GM03348 (cell line): ENCODE measurements around the gene TLE3.

Experiments
- DNase-seq: peaks from one replicate; pipeline ENCODE4 v3.0.0; 2012; ENCODE audit warnings: low spot score

The TLE3 gene

DNA sequence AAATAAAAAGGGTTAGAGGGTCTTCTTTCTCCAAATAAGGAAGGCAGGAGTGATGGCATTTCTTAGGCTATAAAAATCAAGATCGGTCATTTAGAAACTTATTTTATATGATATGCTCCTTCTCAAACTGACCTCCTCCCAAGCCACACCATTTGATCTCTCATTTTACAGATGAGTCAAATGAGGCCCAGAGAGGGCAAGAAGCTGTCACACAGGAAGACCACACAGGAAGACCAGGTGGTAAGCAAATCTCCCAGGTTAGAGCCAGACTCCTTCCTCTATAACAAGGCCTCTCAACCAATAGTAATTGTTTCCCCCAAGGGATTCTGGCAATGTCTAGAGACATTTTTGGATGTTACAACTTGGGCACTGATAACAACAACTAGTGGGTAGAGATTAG is 13.8 kb downstream of the TLE3 start:
- DNase-seq, result no peak

DNA sequence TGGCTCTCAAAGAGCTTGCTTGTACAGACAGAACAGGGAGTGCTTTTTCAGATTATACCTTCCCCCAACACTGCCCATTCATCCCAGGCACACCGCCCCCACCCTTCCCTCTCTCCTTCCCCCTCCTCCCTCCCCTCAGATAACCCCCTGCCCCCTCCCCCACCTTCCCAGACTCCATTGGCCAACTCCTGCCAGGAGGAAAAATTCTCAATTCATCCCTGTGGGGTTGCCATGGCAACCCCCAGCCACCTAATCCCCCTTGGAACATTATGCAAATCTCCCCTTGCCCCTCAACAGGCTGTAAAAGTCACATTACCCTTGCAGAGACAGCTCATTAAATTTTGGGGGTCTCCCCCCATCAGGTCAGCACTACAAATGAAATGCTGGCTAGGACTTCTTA is 14.3 kb downstream of the TLE3 start:
- DNase-seq, result no peak

DNA sequence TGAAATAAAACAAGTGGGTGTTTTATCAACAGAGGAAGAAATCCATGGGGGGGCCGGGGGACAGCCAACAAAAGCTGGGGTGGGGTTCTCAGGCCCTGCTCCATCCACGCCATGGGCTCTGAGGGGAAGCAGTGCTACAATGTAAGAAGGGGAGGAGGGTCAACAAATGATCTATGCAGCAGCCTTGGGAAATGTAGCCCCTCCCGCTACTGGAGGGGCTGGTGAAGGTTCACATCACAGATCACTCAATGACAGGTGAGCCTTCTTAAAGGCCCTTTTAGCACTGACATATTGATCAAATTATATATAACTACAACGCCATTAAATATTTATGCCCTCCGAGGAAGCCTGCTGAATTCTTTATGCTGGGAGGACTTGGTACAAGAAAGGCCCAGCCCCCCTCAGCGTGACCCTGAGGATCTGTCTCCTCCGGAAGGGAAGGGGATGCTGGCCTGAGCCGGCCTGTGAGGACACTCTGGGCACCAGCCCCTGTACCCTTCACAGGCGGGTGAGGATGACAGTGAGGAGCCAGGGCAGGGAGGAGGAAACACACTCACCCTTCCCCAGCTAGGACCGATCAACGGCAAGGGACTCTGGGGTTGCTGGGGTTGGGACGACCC is 15.3 kb downstream of the TLE3 start:
- DNase-seq, result no peak

DNA sequence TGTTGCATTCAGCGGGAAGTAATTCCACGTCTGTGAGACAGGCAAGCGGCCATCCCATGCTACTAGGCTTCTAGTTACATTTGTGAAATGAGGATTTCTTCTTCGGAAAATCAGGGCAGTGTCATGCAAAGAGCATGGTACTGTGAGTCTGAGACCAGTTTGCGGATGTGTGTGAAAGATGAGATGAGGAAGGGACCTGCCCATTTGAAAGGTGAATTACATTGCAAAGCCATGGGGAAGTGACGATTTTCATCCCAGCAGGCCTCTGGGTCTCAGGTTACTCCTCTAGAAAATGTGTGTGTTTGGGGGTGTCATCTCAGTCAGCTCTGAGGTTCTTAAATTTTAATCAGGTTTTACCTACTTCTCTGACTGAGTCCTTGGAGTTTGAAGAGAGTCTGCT is 16.1 kb downstream of the TLE3 start:
- DNase-seq, result no peak

DNA sequence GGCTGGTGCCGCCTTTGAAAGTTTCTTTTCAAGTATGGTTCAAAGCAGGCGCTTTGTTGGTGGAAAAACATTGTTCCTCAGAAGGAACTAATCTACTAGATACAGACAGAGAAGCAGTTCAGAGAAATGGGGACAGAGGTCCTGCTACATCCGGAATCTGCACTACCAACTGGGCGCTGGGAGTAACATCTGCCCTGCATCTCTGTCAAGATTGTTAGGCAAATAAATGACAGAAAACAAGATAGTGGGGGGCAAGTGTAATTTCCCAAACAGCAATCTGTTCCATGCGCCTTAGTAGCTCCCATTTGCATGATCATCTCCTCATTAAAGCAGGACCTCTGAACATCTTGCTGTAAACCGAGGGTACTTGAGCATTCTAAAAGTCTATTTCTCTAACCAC is 17.4 kb downstream of the TLE3 start:
- DNase-seq, result no peak

DNA sequence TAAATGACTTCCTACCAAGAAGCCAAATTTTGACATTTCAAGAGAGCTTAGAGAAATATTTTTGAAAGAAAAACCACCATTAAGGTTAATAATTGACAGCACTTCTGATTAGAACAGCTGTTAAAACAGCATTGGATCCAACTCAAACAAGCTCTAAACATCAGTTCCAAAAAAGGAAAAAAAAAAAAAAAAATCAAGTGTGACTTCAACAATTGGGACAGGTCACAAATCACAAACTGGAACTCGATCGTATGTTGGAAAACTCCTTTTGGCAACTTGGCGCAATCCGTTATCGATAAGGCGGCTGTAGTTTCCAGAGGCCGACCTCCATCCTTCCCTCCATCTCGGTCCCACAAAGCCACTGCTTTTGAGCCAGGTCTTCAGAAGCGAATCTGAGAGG is 17.8 kb downstream of the TLE3 start:
- no peak for DNase-seq

DNA sequence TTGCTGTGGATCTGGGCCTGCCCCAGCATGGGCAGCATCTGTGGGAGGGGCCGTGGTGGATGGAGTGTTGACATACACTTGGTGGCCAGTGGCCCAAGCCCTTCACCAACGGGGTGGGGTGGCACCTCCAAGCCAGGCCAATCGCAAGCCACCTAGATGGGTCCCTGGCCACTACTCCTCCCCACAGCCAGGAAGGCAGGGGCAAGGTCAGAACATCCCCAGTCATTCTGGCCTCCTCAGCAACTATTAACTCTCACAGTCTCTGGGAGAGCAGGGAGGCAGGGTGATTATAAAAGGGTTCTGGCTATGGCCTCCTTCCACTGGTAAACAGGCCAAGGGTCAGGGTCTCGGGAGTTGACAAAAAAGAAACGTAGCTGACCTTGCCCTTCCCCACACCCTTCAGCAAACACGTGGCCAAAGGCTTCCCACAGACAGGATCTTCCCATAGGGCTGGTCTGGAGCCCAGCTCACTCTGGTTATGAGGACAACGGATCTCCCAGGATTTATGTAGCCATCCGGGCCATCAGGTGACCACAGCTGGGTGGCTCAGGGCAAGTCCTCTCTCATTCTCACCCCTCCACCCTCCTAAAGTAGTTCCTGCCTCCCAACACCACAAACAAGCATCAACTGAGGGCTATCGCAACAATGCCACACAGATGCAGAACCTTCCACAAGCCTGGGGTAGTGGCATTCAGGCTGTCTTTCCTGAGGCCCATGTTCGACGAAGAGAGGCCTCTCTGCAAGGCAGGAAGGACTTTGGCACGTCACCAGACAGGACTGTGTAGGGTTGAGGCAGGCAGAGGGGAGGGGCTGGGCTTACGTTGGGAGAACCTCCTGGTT is 18.9 kb downstream of the TLE3 start:
- DNase-seq, result no peak

DNA sequence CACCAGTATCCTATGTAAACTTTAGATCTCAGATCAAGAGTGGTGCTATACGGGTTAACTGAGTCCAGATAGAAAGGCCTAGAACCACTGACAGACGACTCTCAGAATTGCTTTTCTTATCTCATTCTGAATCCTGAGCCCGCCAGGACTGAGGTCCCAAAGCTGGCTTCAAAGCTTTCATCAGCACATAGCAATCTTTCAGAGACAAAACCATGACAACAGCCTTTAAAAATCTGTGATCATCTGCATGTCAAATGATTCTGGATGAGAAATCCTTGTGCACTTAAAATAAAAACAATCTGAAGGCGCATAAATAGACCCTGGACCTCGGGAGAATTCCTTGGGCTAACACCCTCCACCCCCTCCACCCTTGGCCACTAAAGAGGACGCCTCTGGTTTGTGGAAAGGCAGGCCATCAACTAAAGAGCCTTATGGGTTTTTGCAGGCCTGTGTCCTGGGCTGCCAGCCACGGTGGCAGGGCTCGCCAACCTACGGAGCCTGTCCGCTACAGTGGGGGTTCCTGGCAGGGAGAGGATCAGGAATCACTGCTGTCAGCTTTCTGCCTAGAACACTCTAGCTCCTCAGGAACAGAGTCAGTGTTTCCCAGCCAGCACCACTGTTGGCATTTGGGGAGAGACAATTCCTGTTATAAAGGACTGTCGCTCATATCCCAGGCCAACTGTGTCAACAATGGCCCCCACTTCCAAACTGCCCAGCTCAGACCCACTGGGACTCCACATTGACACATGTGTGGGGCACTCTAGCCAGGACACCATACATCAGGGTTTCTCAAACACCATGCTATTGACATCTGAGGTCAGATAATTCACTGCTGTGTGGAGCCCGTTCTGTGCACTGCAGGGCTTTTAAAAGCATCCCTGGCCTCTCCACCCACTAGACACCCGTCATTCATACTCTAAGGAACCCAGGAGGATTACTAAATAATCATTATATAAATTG is 20.2 kb downstream of the TLE3 start:
- DNase-seq, result no peak

DNA sequence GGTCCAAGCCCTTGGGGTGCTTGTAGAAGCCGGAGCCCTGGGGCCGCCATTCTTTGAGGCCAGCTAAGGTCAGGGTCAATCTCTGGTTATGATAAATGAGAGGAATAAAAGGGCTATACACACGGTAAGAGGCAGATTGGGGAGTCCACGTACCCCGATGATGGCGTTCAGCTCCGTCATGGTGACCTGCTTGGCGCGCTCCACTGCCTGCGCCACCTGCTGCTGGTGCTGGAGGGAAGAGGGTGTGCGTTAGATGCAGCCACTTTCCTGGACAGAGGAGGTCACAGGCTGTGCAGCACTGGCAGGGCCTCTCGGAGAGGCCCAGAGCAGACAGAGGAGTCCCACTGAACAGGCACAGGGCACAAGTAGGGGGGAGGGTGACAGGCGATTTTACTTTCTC is 23.3 kb downstream of the TLE3 start:
- DNase-seq, result no peak

DNA sequence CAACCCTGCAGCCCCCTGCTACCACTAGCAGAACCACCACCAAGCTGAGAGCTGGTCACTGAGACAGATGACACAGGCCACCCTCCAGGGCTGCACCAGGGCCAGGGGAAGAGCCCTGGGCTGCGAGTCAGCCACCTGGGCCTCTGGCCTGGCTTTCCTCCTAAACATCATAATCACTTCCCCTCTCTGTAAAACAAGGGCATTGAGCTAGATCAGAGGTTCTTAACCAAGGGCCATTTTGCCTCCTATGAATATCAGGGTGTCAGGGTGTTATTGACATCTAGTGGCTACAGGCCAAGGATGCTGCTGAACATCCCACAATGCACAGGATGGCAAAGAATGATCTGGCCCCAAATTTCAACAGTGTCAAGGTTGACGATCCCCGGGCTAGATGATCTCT is 25.2 kb downstream of the TLE3 start:
- DNase-seq, result no peak

DNA sequence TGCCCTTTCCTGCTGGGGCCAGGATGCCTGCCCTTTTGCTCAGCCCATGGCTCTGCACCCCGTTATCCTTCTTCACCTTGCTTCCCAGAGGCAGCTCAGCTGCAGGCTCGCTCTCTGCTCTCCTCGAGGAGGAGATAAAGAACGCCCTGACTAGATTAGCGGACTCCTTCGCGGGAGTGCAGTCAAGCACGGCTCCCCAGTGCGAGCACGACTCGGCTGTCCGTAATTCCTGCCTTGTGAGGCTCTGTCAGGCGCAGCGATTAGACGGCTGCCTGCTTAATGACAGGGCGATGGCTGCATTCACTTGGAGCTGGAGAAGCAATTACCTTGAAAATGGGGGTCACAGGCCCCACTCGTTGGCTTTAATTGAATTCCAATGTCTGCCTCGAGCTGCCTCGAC is 25.9 kb downstream of the TLE3 start:
- no peak for DNase-seq

DNA sequence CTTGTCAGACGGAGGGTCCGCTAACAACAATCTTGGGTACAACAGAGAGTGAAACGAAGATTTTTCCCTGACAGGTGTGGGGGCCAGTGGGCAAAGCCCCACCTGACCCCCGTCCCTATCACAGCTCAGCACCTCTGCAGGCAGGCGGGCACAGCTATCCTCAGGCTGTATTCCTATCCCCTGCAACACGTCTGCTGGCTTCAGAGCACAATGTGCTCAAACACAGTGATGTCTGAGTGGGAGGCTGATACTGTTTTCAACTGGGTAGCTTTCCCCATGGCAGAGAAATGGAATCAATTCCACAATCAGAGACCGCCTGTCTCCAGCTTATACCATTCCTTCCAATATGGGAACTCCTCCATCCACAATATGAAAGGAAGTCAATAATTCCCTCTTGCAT is 28.0 kb downstream of the TLE3 start:
- no peak for DNase-seq

DNA sequence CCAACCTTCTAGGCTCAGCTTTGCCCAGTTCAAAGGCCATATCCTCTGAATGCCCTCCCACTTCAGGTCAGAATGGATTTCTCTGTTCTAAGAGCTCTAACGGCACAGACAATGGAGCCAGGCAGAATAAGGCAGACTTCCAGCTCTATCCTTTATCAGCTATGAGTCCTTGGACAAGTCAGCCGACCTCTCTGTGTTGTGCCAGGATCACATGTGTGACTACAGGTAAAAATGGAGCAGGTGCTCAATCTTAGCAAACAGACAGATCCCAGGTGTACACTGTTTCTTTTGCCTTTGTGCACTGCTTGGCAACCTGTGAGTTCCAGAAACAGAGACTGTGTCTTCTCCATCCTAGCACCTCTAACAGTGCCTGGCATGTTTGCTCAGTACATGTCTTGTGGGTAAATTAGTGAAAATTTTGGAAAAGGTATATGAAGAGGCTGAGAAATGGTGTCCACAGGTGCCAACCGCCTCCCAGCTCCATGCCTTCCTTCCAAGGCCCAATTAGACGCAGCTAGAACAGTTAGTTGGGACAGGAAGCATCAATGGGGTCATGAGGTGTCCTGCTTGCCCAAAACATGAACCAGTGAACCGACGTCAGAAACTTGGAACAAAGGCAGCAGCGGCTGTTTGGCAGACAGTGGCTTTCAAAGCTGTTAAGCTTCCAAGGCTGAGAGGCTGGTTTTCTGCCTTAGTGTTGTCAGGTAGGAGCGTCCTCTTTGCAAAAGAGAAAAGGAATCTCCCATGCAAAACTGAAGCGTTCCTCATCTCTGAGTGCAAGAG is 28.7 kb downstream of the TLE3 start:
- no peak for DNase-seq

DNA sequence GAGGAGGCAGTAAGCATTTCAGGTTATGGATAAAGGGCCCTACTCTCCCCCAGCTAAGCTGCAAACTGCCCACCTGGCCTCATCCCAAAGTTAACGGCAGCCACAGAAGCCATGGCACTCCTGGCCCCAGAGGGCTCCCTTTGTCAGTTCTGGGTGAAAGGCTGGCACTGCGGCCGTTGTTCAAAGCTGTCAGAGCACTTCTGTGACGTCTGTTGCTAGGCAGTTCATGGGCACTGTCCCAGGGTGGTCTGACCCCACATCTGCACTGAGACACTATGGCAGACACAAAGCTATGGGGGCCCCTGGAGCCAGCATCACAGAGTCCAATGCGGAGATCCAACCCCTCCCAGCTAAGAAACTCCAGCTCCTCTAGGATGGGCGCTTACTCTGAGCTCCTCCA is 30.0 kb downstream of the TLE3 start:
- DNase-seq, result no peak

DNA sequence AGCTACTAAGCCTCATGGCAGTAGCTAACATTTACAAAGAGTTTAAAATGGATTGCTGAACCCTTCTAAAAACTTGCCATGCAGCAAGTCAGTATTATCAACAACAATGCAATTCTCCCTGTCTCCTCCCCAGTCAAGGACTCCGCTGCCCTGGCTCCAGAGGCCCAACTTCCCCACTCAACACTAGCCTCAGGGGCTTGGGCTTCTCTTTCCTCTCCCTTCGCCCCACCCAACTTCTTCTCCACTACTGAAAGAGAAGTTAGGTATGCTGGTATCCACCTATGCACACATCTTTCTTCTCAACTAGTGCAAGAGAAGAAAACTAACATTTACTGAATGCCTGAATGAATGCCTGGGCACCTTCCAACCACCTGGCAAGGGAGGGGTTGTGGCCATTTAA is 30.7 kb downstream of the TLE3 start:
- no peak for DNase-seq

DNA sequence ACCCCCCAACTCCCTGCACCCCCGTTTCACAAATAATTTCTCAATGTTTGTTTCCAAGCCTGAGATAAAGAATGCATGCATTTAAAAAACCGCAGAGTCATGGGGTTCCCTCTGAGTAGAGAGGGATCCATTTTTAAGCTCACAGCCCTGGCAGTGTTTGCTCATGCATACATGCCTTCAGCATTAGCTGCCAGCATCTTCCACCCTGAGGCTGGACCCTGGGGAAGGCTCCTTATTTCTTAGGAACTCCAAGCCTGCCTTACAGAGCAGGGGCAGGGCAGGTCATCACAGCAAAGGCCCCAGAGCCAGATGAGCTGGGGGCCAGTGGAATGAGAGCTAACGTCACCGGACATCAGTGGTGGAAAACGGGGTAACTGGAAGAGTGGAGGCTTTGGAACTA is 31.3 kb downstream of the TLE3 start:
- DNase-seq, result no peak

DNA sequence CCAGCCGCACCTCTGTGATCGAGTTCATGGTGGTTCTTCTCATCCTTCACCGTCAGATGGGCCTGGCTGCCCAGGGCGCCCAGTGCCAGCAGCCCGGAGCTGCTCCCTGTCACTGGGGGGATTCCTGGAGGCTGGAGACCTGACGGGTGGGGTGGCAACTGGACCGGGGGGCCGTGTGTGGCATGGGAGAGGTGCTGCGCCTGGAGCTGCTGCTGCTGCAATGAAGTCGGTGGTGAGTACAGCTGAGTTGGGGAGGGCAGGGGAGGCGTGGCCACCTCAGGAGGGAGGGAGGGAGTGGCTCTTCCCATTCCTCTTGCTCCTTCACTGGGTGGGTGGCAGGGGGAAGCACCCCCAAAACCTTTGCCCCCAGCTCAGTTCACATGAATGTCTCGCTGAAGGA is 31.7 kb downstream of the TLE3 start:
- DNase-seq, result no peak

DNA sequence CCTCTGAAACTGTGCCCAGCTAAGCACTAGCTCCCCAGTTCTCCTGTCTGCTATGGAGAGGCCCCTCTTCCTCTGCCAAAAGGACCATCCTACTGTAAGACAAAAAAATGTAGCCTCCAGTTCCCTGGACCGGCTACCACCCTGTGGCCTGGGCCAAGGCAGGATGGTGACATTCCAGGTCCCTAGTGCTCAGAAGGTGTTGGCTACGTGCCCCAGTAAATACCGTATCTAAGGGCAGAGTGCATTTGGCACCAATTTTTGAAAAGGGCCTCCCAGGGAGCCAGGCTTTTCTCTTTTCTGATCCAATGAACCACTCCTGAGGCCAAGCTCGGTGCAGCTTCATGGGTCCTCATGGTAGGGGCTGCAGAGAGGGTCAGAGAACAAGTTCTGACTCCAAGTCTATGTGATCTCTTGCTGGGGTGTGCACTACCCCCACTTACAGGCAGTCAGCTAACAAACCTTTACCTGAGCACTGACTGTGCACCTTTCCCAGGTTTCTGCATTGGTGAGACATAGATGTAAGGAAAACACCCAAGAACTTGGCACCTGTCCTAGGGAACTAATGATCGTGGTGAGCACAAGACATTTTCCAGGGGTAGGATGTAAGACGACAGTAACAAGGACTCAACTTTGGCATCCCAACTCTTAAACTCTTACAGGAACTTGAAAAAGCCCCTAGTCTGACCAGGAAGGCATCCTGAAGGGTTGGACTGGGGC is 32.6 kb downstream of the TLE3 start:
- no peak for DNase-seq

DNA sequence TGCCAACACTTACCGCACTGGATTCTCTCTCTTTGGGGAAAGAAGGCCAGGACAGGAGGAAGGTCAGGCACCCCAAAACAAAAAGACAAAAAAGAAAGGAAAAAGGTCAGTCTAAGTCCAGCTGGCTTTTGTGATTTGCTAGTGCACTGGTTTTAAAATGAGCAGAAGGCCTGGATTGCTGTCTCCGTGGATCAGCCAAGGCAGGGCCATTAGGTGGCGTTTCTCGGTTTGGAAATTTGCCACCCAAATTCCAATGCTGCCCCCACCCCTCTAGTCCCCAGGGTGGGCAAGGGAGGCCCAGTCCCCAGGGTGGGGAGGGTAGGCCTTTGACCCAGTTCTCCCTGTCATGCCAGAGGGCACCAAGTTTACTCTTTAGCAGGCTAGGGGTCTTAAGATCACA is 33.3 kb downstream of the TLE3 start:
- DNase-seq, result no peak

DNA sequence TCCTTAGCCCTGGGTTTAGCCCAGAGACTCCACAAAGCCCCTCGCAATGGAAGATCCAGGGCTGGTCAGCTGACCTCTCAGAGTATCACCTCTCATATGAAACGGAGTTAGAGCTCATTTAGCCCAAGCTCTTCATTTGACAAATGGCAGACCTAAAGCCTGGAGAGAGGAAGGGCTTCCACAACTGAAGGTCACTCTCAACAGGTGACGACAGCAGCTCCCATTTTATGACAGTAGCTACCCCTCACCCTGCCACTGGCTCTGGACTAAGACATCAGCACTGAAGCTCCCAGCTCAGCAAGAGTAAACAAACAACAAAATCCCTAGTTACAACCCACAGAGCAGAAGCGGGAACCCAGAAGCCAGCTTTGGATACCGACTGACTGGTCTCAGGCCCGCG is 33.7 kb downstream of the TLE3 start:
- no peak for DNase-seq

DNA sequence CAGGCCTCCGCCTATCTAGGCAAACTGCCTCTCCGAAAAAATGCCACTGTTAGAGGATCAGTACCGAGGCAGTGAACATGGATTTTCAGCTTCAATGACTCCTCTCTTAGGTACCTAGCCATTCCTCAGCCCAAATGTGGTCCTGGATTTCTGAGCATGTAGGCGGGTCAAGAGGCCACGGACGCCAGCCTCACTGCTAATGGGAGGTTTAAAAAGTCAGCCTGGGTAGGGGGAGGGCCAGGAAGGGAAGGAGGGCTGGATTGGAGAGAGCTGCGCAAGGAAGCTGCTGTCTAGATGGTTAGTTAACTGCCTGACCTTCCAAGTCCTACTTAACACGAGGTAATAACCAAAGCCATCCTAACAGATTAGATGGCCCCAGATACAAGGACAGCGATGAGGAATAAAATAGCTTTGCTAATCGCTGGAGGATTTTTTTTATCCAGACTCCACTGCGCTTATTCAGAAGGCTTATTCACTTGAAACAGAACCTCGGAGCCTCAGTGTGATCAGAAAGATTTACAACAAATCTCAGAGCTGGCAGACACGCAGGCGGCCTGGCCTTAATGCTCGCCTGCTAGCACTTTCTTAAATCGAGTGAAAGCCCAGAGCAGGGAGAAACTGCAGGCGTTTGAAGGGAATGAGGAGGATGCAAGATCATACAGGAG is 34.3 kb downstream of the TLE3 start:
- DNase-seq, result no peak
